Measurements from ENCODE around the gene WSB2.
A peak's percentile ranks its signal among the peaks of the same experiment; 100 is the strongest.

Gene WSB2

DNA sequence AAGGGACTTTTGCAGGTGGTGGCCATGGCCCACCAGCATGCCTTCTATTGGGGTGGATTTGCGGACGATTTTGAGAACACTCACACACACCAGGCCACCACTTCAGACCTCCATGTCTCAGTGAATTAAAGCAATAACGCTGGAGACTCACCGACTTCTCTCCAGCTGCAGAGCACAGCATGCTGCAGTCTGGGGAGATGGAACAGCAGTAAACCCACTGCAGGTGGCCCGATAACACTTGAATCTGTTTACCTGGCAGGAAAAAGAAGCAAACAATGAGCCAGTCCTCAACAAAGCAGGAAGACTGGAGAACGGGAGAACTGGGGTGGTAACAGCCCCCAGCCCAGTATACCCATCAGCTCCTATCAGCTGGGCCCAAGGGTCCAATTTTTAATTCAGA lies 22.8 kb downstream of the WSB2 start:
- H3K27ac ChIP-seq = no peak overlapping the region
- TF ChIP-seq, protein P1, sequence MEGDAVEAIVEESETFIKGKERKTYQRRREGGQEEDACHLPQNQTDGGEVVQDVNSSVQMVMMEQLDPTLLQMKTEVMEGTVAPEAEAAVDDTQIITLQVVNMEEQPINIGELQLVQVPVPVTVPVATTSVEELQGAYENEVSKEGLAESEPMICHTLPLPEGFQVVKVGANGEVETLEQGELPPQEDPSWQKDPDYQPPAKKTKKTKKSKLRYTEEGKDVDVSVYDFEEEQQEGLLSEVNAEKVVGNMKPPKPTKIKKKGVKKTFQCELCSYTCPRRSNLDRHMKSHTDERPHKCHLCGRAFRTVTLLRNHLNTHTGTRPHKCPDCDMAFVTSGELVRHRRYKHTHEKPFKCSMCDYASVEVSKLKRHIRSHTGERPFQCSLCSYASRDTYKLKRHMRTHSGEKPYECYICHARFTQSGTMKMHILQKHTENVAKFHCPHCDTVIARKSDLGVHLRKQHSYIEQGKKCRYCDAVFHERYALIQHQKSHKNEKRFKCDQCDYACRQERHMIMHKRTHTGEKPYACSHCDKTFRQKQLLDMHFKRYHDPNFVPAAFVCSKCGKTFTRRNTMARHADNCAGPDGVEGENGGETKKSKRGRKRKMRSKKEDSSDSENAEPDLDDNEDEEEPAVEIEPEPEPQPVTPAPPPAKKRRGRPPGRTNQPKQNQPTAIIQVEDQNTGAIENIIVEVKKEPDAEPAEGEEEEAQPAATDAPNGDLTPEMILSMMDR (IDR thresholded peaks at IDR 0.05; ENCODE audit: low read depth, low read length) = no peak
- H3K4me3 ChIP-seq (ENCODE audit: low read depth, low read length) = no peak overlapping the region
- H3K27me3 ChIP-seq (ENCODE audit: insufficient read depth, low read depth, severe bottlenecking) = no peaks in the 10 kb centered on the region
- no peak for DNase-seq
- no peaks in the 10 kb centered on the region for H3K9me3 ChIP-seq (ENCODE audit: severe bottlenecking)
- H3K36me3 ChIP-seq = peaks cover 93% of the 10 kb centered on the region

DNA sequence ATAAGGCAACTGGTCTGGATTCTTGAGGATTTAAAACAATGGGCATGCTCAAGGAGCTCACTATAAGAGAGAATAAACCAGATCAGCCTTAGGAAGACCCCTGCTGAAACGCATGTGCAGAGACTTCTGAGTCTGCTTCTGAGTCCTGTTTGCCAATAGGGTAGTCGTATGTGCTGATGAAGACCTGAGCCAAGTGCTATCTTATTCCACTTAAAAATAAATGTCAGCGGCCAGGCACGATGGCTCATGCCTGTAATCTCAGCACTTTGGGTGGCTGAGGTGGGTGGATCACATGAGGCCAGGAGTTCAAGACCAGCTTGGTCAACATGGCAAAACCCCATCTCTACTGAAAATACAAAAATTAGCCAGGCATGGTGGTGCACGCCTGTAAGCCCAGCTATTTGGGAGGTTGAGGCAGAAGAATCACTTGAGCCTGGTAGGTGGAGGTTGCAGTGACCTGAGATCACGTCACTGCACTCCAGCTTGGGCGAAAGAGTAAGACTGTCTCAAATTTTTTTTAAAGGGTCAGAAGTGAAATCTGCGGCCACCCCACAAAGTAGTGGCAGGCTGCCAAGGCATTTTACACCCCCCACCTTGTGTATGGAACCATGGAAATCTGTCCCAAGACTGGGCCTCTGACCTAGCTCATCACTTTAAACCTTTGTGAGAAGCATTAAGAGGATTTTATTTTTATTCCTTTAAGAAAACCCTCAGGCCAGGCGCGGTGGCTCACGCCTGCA lies 24.1 kb downstream of the WSB2 start:
- Histone ChIP-seq H3K36me3 (peaks cover 93% of the 10 kb centered on the region), H3K4me3 (ENCODE audit: low read depth, low read length) (no peak overlapping the region), H3K27ac (no peak overlapping the region), H3K27me3 (ENCODE audit: insufficient read depth, low read depth, severe bottlenecking) (no peaks in the 10 kb centered on the region), H3K9me3 (ENCODE audit: severe bottlenecking) (no peaks in the 10 kb centered on the region)
- DNase-seq = no peak
- TF ChIP-seq, protein P1 (IDR thresholded peaks at IDR 0.05; ENCODE audit: low read depth, low read length) = no peak

DNA sequence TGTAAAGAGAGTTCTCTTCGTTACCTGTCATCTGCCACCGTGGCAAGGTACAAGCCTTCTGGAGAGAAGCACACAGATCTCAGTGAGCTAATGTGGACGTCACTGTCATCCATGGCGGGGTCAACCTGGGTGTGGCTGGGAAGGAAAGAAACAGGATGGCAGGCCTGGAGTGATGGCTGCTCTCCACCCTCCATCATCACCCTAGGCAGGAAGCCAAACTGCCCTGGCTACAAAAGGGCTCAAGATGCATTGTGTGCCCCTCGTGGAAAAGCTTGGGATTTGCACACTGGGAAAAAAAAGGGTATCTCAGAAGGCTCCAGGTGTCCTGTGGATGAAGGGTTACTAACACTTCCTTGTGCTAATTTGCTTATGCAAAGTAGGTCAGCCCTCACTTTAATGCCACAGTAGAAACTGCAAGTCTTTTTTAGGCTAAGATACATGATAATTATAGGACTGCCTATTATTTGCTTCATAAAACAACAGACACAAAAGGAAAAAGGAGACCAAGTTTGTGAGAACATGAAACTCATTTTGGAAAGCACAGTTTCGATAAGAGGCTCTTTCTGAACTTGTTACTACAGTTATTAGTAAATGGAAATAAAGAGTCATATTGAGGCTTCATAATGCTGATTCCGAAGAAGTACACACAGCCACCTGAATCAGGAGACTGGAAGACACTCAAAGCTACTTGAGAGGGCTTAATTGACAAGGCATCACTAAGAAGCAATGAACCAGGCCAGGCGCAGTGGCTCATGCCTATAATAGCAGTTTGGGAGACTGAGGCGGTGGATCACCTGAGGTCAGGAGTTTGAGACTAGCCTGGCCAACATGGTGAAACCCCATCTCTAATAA lies 25.6 kb downstream of the WSB2 start:
- TF ChIP-seq, protein P1 (IDR thresholded peaks at IDR 0.05; ENCODE audit: low read depth, low read length) = peak; percentile 8; the same call in 1 of the 2 replicates
- Histone ChIP-seq H3K27me3 (ENCODE audit: insufficient read depth, low read depth, severe bottlenecking) (no peaks in the 10 kb centered on the region), H3K36me3 (peaks cover 92% of the 10 kb centered on the region), H3K4me3 (ENCODE audit: low read depth, low read length) (no peak overlapping the region), H3K27ac (no peak overlapping the region), H3K9me3 (ENCODE audit: severe bottlenecking) (no peaks in the 10 kb centered on the region)
- DNase-seq = peak; percentile 15

DNA sequence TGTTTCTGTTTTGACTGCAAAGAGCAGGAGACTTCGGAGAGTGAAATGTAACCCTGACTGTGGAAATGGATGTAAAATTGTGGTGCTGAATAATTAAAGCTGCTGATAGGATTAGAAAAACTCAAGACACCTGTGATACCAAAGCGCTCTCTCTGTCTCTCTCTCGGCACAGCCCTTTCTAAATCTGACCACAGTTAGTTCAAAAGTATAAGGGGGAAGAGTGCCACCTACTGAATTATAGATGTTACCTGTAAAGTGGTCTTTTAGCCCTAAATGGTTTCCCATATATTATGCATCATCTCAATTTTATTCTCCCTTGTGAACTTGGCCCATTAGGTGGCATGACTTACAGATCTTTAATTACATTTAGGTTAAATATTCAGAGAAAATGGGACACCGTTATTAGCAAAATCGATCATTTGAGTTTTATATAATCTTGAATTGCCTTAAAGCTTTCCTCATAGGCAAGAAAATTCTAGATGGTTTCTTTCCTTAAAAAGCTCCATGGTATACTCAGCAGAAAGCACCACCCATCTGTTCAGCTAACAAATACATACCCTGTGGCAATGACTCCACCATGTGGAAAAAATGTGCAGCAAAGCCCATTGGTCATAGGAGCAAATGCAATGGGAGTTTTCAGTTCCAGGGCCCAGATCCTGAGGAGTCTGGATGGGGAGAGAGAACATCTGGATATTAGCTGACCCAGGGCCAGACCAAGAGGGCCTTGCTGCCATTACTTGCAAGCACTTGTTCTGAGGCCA lies 26.4 kb downstream of the WSB2 start:
- H3K27ac ChIP-seq = 0 out of 2 replicates have a peak overlapping the region, but pooled peaks have one; percentile 6

DNA sequence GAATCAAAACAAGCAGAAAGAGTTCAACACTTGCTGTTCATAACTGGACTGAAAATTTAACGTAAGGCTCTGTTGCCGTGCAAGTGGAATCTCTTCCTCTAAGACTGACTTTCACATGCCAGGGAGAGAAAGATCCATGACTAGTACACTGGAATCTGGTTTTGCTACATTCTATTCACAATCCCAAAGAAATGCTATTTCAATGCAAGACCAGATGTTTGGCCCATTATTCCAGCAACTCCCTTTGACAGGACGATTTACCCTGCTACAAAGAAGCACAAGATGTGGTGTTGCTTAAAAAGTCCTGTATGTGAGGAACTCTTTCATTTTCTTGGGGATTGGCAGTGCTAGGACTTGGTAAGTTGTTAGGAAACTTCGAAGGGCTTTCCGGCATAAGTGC lies 27.1 kb downstream of the WSB2 start:
- Histone ChIP-seq H3K9me3 (ENCODE audit: severe bottlenecking) (no peaks in the 10 kb centered on the region), H3K27me3 (ENCODE audit: insufficient read depth, low read depth, severe bottlenecking) (no peaks in the 10 kb centered on the region), H3K4me3 (ENCODE audit: low read depth, low read length) (no peak overlapping the region), H3K27ac (no peak overlapping the region), H3K36me3 (peaks cover 94% of the 10 kb centered on the region)
- no peak for DNase-seq
- TF ChIP-seq, protein P1 (IDR thresholded peaks at IDR 0.05; ENCODE audit: low read depth, low read length) = no peak

More for the DNA sequence above, 26.4 kb downstream of the WSB2 start:
- Histone ChIP-seq H3K27me3 (ENCODE audit: insufficient read depth, low read depth, severe bottlenecking) (no peaks in the 10 kb centered on the region), H3K4me3 (ENCODE audit: low read depth, low read length) (no peak overlapping the region), H3K9me3 (ENCODE audit: severe bottlenecking) (no peaks in the 10 kb centered on the region), H3K36me3 (peaks cover 93% of the 10 kb centered on the region)
- DNase-seq = peak; percentile 46
- TF ChIP-seq, protein P1 (IDR thresholded peaks at IDR 0.05; ENCODE audit: low read depth, low read length) = peak; percentile 50

Data from WERI-Rb-1 (cell line).